Activated CD8-positive, alpha-beta memory T cell treated with anti-CD3 and anti-CD28 coated beads, Interleukin-2, amount 10 ng/mL, durations not matched to agents 7 days and 5 days (primary cell): ENCODE results near the gene PCYT1A. TPM values are rescaled to one million over a fixed set of nuclear protein-coding genes. Genes with fewer than 3 reads are reported as not detected.

Experiments
- ATAC-seq: fragments of 150-1000 bp; cut with Tn5 transposase; one replicate; pipeline ENCODE4 v1.10.0; 2021; ENCODE audit warnings: moderate library complexity
- CTCF ChIA-PET: fragments of 350-600 bp; sonication (Branson Sonifier 250); formaldehyde crosslinking; loops from one replicate; lab custom pipeline; 2021; ENCODE audit warnings: antibody characterized with exemption; lab: Charles Lee
- DNase-seq: peaks from one replicate; pipeline ENCODE4 v3.0.0-alpha.2; 2020
- H3K27ac Mint-ChIP-seq: one replicate; pipeline ENCODE4 v1.8.0; 2021; ENCODE audit warnings: mild to moderate bottlenecking, mixed read lengths
- H3K27me3 Mint-ChIP-seq: one replicate; pipeline ENCODE4 v1.8.0; 2021; ENCODE audit warnings: mixed read lengths
- H3K36me3 Mint-ChIP-seq: one replicate; pipeline ENCODE4 v1.8.0; 2021; ENCODE audit warnings: mild to moderate bottlenecking, mixed read lengths
- H3K4me1 Mint-ChIP-seq: one replicate; pipeline ENCODE4 v1.8.0; 2021; ENCODE audit warnings: mixed read lengths
- H3K4me3 Mint-ChIP-seq: one replicate; pipeline ENCODE4 v1.8.0; 2021; ENCODE audit warnings: mild to moderate bottlenecking, moderate library complexity, mixed read lengths
- H3K9me3 Mint-ChIP-seq: one replicate; pipeline ENCODE4 v1.8.0; 2022; ENCODE audit warnings: low read depth, mixed read lengths
- total RNA-seq, 2 experiments: library from RNA; stranded (reverse); gene quantifications; one replicate each; pipeline ENCODE4 v1.2.3, GENCODE V29; 2021

Gene PCYT1A
- total RNA-seq: 10 to 100 TPM; 57.7 to 61.6 TPM

- Mint-ChIP-seq H3K4me1 (peaks cover 35% of the 10 kb centered on the region), H3K36me3 (peaks cover 9% of the 10 kb centered on the region)
Measured at GRCh38 chr3:196287440-196288140, at the start of gene PCYT1A. Gene PCYT1A, minus strand, starts transcription at chr3:196287726. Its CDS starts 17,195 bp downstream, at chr3:196270531.

GRCh38 chr3:196336319-196337145 lies 49.0 kb upstream of the PCYT1A start:
- Mint-ChIP-seq H3K4me1 (no peaks in the 10 kb centered on the region), H3K4me3 (no peak overlapping the region), H3K27ac (no peak overlapping the region), H3K36me3 (no peaks in the 10 kb centered on the region), H3K9me3 (no peaks in the 10 kb centered on the region), H3K27me3 (peaks cover 7% of the 10 kb centered on the region)
- CTCF ChIA-PET: no interaction called here
- DNase-seq (no peak), ATAC-seq (no peak)

More at GRCh38 chr3:196287440-196288140, at the start of gene PCYT1A:
- ATAC-seq: peak; percentile 88
- CTCF ChIA-PET: interaction anchor here (0.6 to 2.6 kb wide), 3 partner anchors 9 to 158 kb away, joined by 3 to 7 read pairs (median 3); no protein-coding TSS in a partner anchor
- H3K9me3 Mint-ChIP-seq: no peaks in the 10 kb centered on the region
- H3K27ac Mint-ChIP-seq: peak within 1 kb of the TSS; percentile 94
- H3K27me3 Mint-ChIP-seq: no peaks in the 10 kb centered on the region
- H3K4me3 Mint-ChIP-seq: peak within 1 kb of the TSS; percentile 99
- DNase-seq: peak; percentile 87

DNA sequence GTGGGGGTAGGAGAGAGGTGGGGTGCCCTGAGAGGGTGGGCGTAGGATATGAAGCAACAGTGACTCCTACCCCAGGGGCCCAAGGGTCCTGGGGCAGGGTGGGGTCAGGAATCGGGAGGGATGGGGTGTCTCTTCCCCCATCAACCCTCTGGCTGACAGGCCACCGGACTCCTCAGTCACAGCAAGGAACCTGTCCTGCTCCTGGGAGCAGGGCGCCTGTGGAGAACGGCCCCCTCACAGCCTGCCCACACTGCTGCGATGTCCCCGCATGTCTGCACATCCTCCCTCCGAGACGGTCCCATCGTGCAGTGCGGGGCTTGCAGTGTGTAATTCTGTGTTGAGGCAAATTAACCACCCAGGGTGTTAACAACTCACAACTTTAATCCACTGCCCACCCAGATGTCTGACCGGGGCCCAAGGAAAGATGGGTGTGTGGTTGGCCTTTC lies 48.0 kb upstream of the PCYT1A start:
- no peaks in the 10 kb centered on the region for H3K9me3 Mint-ChIP-seq
- DNase-seq (no peak), ATAC-seq (no peak)
- no peaks in the 10 kb centered on the region for H3K36me3 Mint-ChIP-seq
- H3K4me3 Mint-ChIP-seq: no peak overlapping the region
- CTCF ChIA-PET: no interaction called here
- peaks cover 3% of the 10 kb centered on the region for H3K27me3 Mint-ChIP-seq
- H3K4me1 Mint-ChIP-seq: no peaks in the 10 kb centered on the region
- no peak overlapping the region for H3K27ac Mint-ChIP-seq

- H3K27ac Mint-ChIP-seq: no peak overlapping the region
- no peak overlapping the region for H3K4me3 Mint-ChIP-seq
- no peaks in the 10 kb centered on the region for H3K9me3 Mint-ChIP-seq
- CTCF ChIA-PET: no interaction called here
- H3K27me3 Mint-ChIP-seq: peaks cover 8% of the 10 kb centered on the region
- DNase-seq (no peak), ATAC-seq (no peak)
- no peaks in the 10 kb centered on the region for H3K36me3 Mint-ChIP-seq
- no peaks in the 10 kb centered on the region for H3K4me1 Mint-ChIP-seq
Measured at GRCh38 chr3:196334982-196335381, 47.5 kb upstream of the PCYT1A start.

GRCh38 chr3:196332168-196332567 lies 44.6 kb upstream of the PCYT1A start:
- Mint-ChIP-seq H3K9me3 (no peaks in the 10 kb centered on the region), H3K27me3 (peaks cover 15% of the 10 kb centered on the region), H3K27ac (no peak overlapping the region), H3K4me3 (no peak overlapping the region), H3K4me1 (no peaks in the 10 kb centered on the region), H3K36me3 (no peaks in the 10 kb centered on the region)
- CTCF ChIA-PET: no interaction called here
- ATAC-seq: no peak
- no peak for DNase-seq

DNA sequence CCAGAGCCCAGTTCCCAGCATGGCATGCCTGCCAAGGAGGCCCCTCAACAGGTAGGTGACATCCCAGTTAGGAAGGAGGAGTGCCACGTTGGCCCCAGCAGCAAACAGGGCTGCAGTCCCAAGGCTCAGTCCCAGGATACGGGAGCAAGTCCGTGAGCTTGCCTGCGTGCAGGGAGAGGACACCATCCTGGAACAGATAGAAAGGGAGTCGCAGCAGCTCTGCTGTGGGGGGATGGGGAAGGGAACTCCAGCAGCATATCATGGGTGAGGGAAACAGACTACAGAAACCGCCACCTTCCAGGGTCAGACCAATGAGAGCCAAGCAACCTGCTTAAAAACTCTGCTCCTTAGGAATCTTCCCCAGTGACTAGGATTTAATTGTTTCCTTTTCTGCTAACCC lies 39.9 kb upstream of the PCYT1A start:
- Mint-ChIP-seq H3K27me3 (peaks cover 13% of the 10 kb centered on the region), H3K4me1 (no peaks in the 10 kb centered on the region), H3K9me3 (no peaks in the 10 kb centered on the region), H3K27ac (no peak overlapping the region), H3K4me3 (no peak overlapping the region), H3K36me3 (no peaks in the 10 kb centered on the region)
- CTCF ChIA-PET: no interaction called here
- ATAC-seq (no peak), DNase-seq (no peak)

DNA sequence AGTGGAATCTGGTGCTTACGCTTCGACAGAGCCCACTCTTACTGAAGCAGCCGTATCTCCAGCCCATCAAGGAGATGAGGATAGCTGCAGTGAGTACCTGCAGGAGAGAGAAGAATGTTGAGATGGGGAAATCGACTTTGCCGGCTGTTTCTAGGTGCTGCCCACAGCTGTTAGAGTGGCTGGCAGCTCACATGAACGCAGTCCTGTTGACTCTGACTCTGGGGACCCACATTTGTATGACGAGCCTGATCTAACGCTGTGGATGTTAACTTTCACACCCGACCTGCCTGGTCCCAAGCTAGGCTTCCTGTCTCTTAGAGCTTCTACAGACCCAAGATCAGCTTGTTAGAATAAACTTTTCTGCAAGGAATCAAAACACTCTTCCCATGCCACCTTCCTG lies 39.4 kb upstream of the PCYT1A start:
- no peaks in the 10 kb centered on the region for H3K36me3 Mint-ChIP-seq
- ATAC-seq (no peak), DNase-seq (no peak)
- H3K4me1 Mint-ChIP-seq: no peaks in the 10 kb centered on the region
- no peak overlapping the region for H3K4me3 Mint-ChIP-seq
- peaks cover 13% of the 10 kb centered on the region for H3K27me3 Mint-ChIP-seq
- H3K27ac Mint-ChIP-seq: no peak overlapping the region
- H3K9me3 Mint-ChIP-seq: no peaks in the 10 kb centered on the region
- CTCF ChIA-PET: no interaction called here

GRCh38 chr3:196323691-196324090 lies 36.2 kb upstream of the PCYT1A start:
- Mint-ChIP-seq H3K9me3 (no peaks in the 10 kb centered on the region), H3K36me3 (no peaks in the 10 kb centered on the region), H3K27me3 (peaks cover 7% of the 10 kb centered on the region), H3K27ac (no peak overlapping the region), H3K4me1 (peaks cover 6% of the 10 kb centered on the region), H3K4me3 (no peak overlapping the region)
- DNase-seq (no peak), ATAC-seq (no peak)
- CTCF ChIA-PET: interaction anchor here (1.2 kb wide), 1 partner anchor 473 kb away, joined by 3 read pairs; no protein-coding TSS in a partner anchor

GRCh38 chr3:196323016-196323415 lies 35.5 kb upstream of the PCYT1A start:
- peaks cover 6% of the 10 kb centered on the region for H3K4me1 Mint-ChIP-seq
- no peak overlapping the region for H3K27ac Mint-ChIP-seq
- CTCF ChIA-PET: no interaction called here
- peaks cover under 1% of the 10 kb centered on the region for H3K36me3 Mint-ChIP-seq
- no peaks in the 10 kb centered on the region for H3K9me3 Mint-ChIP-seq
- no peak for DNase-seq
- ATAC-seq: no peak
- H3K27me3 Mint-ChIP-seq: peaks cover 5% of the 10 kb centered on the region
- no peak overlapping the region for H3K4me3 Mint-ChIP-seq

- CTCF ChIA-PET: interaction anchor here (0.6 kb wide), 1 partner anchor 125 kb away, joined by 3 read pairs; no protein-coding TSS in a partner anchor
- DNase-seq: no peak
- H3K9me3 Mint-ChIP-seq: no peaks in the 10 kb centered on the region
- no peak for ATAC-seq
- no peaks in the 10 kb centered on the region for H3K27me3 Mint-ChIP-seq
- no peak overlapping the region for H3K27ac Mint-ChIP-seq
- H3K36me3 Mint-ChIP-seq: peaks cover 4% of the 10 kb centered on the region
- peaks cover 13% of the 10 kb centered on the region for H3K4me1 Mint-ChIP-seq
- no peak overlapping the region for H3K4me3 Mint-ChIP-seq
Measured at GRCh38 chr3:196321162-196321561, 33.6 kb upstream of the PCYT1A start.

GRCh38 chr3:196320137-196320536 lies 32.6 kb upstream of the PCYT1A start:
- CTCF ChIA-PET: interaction anchor here (1.0 kb wide), 1 partner anchor 110 kb away, joined by 3 read pairs; no protein-coding TSS in a partner anchor
- Mint-ChIP-seq H3K4me3 (no peak overlapping the region), H3K27ac (no peak overlapping the region), H3K9me3 (no peaks in the 10 kb centered on the region), H3K27me3 (no peaks in the 10 kb centered on the region), H3K4me1 (peaks cover 13% of the 10 kb centered on the region), H3K36me3 (peaks cover 4% of the 10 kb centered on the region)
- ATAC-seq: no peak
- DNase-seq: no peak

GRCh38 chr3:196317687-196318467 lies 30.4 kb upstream of the PCYT1A start, which contains the start of gene DYNLT2B:
Gene DYNLT2B, minus strand, starts transcription at chr3:196318240. Its CDS starts 88 bp downstream, at chr3:196318152.
- Mint-ChIP-seq H3K4me1 (peaks cover 16% of the 10 kb centered on the region), H3K27ac (peak within 1 kb of the TSS; percentile 97), H3K27me3 (no peaks in the 10 kb centered on the region), H3K36me3 (peaks cover 11% of the 10 kb centered on the region), H3K9me3 (no peaks in the 10 kb centered on the region), H3K4me3 (peak within 1 kb of the TSS; percentile 92)
- DNase-seq (peak; percentile 93), ATAC-seq (peak; percentile 90)
- CTCF ChIA-PET: interaction anchor here (0.6 to 1.6 kb wide), 14 partner anchors 8 to 423 kb away, joined by 3 to 6 read pairs (median 3); partner anchors contain the start of gene RNF168
